Measurements from ENCODE around the gene TBL3. TPM values are rescaled to one million over a fixed set of nuclear protein-coding genes. Genes with fewer than 3 reads are reported as not detected.

TBL3 gene
- total RNA-seq, 1 experiment from 2014 or later: 26.8 TPM

GRCh38 chr16:2008009-2008526 is 36.2 kb downstream of the TBL3 start:
- POLR2A ChIA-PET: interaction anchor here (0.6 to 4.2 kb wide), 43 partner anchors 9 to 524 kb away, joined by 3 to 72 read pairs (median 4); partner anchors contain the start of genes ECI1, FAHD1, GFER and HAGH
- peaks cover 17% of the 10 kb centered on the region for H3K4me1 Mint-ChIP-seq (ENCODE audit: insufficient read depth, unreplicated experiment)
- intact Hi-C loops (cut with micrococcal nuclease): no loop called here
- H3K27me3 Mint-ChIP-seq (ENCODE audit: insufficient read depth, unreplicated experiment): no peaks in the 10 kb centered on the region
- H3K36me3 Mint-ChIP-seq (ENCODE audit: insufficient read depth, unreplicated experiment): peaks cover 32% of the 10 kb centered on the region
- H3K4me3 Mint-ChIP-seq (ENCODE audit: unreplicated experiment): peak overlapping the region; percentile 79
- peak; percentile 98 for DNase-seq (ENCODE audit: unreplicated experiment)
- no peaks in the 10 kb centered on the region for H3K9me3 Mint-ChIP-seq (ENCODE audit: unreplicated experiment)
- TSS peak; percentile 62 for BruUV-seq (replicated peaks)
- CTCF ChIA-PET: interaction anchor here (0.7 to 1.8 kb wide), 6 partner anchors 19 to 178 kb away, joined by 3 to 9 read pairs (median 4); partner anchors contain the start of genes NTHL1, RPS2 and TSC2
- peak overlapping the region; percentile 85 for H3K27ac Mint-ChIP-seq (ENCODE audit: low read depth, unreplicated experiment)
- TF ChIP-seq, protein P1, sequence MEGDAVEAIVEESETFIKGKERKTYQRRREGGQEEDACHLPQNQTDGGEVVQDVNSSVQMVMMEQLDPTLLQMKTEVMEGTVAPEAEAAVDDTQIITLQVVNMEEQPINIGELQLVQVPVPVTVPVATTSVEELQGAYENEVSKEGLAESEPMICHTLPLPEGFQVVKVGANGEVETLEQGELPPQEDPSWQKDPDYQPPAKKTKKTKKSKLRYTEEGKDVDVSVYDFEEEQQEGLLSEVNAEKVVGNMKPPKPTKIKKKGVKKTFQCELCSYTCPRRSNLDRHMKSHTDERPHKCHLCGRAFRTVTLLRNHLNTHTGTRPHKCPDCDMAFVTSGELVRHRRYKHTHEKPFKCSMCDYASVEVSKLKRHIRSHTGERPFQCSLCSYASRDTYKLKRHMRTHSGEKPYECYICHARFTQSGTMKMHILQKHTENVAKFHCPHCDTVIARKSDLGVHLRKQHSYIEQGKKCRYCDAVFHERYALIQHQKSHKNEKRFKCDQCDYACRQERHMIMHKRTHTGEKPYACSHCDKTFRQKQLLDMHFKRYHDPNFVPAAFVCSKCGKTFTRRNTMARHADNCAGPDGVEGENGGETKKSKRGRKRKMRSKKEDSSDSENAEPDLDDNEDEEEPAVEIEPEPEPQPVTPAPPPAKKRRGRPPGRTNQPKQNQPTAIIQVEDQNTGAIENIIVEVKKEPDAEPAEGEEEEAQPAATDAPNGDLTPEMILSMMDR (IDR thresholded peaks at IDR 0.05; ENCODE audit: unreplicated experiment): no peak

- H3K36me3 Mint-ChIP-seq (ENCODE audit: insufficient read depth, unreplicated experiment): peaks cover 26% of the 10 kb centered on the region
- no peaks in the 10 kb centered on the region for H3K27me3 Mint-ChIP-seq (ENCODE audit: insufficient read depth, unreplicated experiment)
- H3K27ac Mint-ChIP-seq (ENCODE audit: low read depth, unreplicated experiment): peak overlapping the region; percentile 85
- CTCF ChIA-PET: interaction anchor here (0.6 to 1.8 kb wide), 5 partner anchors 19 to 179 kb away, joined by 3 to 9 read pairs (median 4); partner anchors contain the start of genes NTHL1 and TSC2
- TSS peak; percentile 54 for BruUV-seq (replicated peaks)
- H3K4me1 Mint-ChIP-seq (ENCODE audit: insufficient read depth, unreplicated experiment): peaks cover 17% of the 10 kb centered on the region
- H3K9me3 Mint-ChIP-seq (ENCODE audit: unreplicated experiment): no peaks in the 10 kb centered on the region
- DNase-seq (ENCODE audit: unreplicated experiment): peak; percentile 67
- intact Hi-C loops (cut with micrococcal nuclease): no loop called here
- TF ChIP-seq, protein P1 (IDR thresholded peaks at IDR 0.05; ENCODE audit: unreplicated experiment): no peak
- POLR2A ChIA-PET: interaction anchor here (0.6 to 4.2 kb wide), 41 partner anchors 8 to 523 kb away, joined by 3 to 72 read pairs (median 5); partner anchors contain the start of genes ECI1, FAHD1, GFER and HAGH
- peak overlapping the region; percentile 79 for H3K4me3 Mint-ChIP-seq (ENCODE audit: unreplicated experiment)
Measured at GRCh38 chr16:2008631-2009163, 36.8 kb downstream of the TBL3 start.

- Mint-ChIP-seq H3K36me3 (ENCODE audit: insufficient read depth, unreplicated experiment) (peaks cover 23% of the 10 kb centered on the region), H3K4me3 (ENCODE audit: unreplicated experiment) (peak overlapping the region; percentile 79), H3K27ac (ENCODE audit: low read depth, unreplicated experiment) (peak overlapping the region; percentile 97), H3K9me3 (ENCODE audit: unreplicated experiment) (no peaks in the 10 kb centered on the region), H3K4me1 (ENCODE audit: insufficient read depth, unreplicated experiment) (peaks cover 17% of the 10 kb centered on the region), H3K27me3 (ENCODE audit: insufficient read depth, unreplicated experiment) (no peaks in the 10 kb centered on the region)
- POLR2A ChIA-PET: interaction anchor here (0.8 to 4.2 kb wide), 27 partner anchors 10 to 506 kb away, joined by 3 to 72 read pairs (median 6); partner anchors contain the start of genes ECI1, GFER, NDUFB10 and NHERF2
- CTCF ChIA-PET: interaction anchor here (0.6 to 1.8 kb wide), 4 partner anchors 14 to 131 kb away, joined by 3 to 9 read pairs (median 4); no protein-coding TSS in a partner anchor
- TF ChIP-seq, protein P1 (IDR thresholded peaks at IDR 0.05; ENCODE audit: unreplicated experiment): no peak
- intact Hi-C loops (cut with micrococcal nuclease): no loop called here
- DNase-seq (ENCODE audit: unreplicated experiment): no peak
- BruUV-seq (replicated peaks): no TSS peak
Measured at GRCh38 chr16:2009164-2009711, 37.4 kb downstream of the TBL3 start.

Data from MCF 10A (cell line).